ENCODE data around the gene TMIE.

- no peak for TF ChIP-seq TAF1 (IDR thresholded peaks at IDR 0.05; ENCODE audit: low read depth, low read length)
- no peak for TF ChIP-seq CTCF (IDR thresholded peaks at IDR 0.05; ENCODE audit: control extremely low read depth in 1 of 3, insufficient read depth in 1 of 3, low read depth in 1 of 3, low read length in 3 of 3)
- no peak for TF ChIP-seq SIX5 (IDR thresholded peaks at IDR 0.05; ENCODE audit: low read depth, low read length)
Measured at GRCh38 chr3:46716461-46717441, 15.6 kb downstream of the TMIE start.
